Nephron (organoid): ENCODE data around the gene TBCEL.

Experiments used
- H3K27ac Mint-ChIP-seq, 3 experiments: 2 replicates each; pipeline ENCODE4 v1.8.0; 2020; ENCODE audit warnings: mixed read lengths in 3 of 3, mild to moderate bottlenecking in 2 of 3, moderate library complexity in 1 of 3
- H3K27me3 Mint-ChIP-seq: 2 replicates; pipeline ENCODE4 v1.8.0; 2021; ENCODE audit warnings: low read depth, mild to moderate bottlenecking, moderate library complexity, mixed read lengths
- H3K36me3 Mint-ChIP-seq: 2 replicates; pipeline ENCODE4 v1.8.0; 2020; ENCODE audit warnings: low read depth, mixed read lengths
- H3K4me1 Mint-ChIP-seq: 2 replicates; pipeline ENCODE4 v1.8.0; 2020; ENCODE audit warnings: mixed read lengths
- H3K4me3 Mint-ChIP-seq, 3 experiments: 2 replicates each; pipeline ENCODE4 v1.8.0; 2020; ENCODE audit warnings: mild to moderate bottlenecking in 3 of 3, mixed read lengths in 3 of 3, moderate library complexity in 2 of 3
- H3K9me3 Mint-ChIP-seq: 2 replicates; pipeline ENCODE4 v1.8.0; 2020; ENCODE audit warnings: mixed read lengths
- TF ChIP-seq, protein P1 (sequence below), 3 experiments: fragments of 200-600 bp; sonication (generic); IDR thresholded peaks; one replicate each; pipeline ENCODE4 v1.5.0; 2021; ENCODE audit warnings: antibody characterized with exemption in 3 of 3; ENCODE audit not compliant: unreplicated experiment in 3 of 3

Gene TBCEL

DNA sequence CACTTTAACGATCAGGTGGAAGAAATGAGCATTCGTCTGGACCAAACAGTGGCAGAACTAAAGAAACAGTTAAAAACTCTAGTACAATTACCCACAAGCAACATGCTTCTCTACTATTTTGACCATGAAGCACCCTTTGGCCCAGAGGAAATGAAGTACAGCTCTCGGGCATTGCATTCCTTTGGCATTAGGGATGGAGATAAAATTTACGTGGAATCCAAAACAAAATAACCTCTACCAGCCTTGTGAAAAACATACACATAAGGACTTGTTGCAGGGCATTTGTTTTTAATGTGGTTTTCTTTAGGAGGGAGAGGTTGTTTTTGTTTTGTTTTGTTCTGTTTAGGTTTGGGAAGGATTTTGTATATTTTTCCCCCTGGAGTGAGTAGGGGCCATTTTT is 63.0 kb downstream of the TBCEL start:
- Mint-ChIP-seq H3K27ac (no peak overlapping the region), H3K27me3 (no peaks in the 10 kb centered on the region)

DNA sequence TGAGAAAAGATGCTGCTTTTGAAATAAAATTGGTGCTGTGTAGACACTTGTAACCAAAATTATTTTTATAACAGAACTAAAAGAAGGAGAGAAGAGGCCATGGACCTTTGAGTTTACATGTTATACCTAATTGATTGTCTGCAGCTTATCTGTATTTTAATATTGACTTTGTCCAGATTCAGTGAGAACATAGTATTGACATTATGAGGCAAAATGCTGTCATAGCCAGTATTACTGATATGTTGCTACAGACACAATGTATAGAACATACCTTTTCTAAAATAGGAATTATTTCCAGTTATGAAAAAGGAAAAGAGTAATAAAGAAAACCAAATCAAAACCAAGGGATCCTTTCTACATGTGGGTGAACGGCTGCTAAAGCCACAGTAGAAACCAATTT is 65.7 kb downstream of the TBCEL start:
- Mint-ChIP-seq H3K36me3 (peaks cover 33% of the 10 kb centered on the region), H3K27me3 (no peaks in the 10 kb centered on the region), H3K27ac (no peak overlapping the region), H3K4me3 (no peak overlapping the region), H3K9me3 (no peaks in the 10 kb centered on the region), H3K4me1 (no peaks in the 10 kb centered on the region)
- TF ChIP-seq, protein P1, sequence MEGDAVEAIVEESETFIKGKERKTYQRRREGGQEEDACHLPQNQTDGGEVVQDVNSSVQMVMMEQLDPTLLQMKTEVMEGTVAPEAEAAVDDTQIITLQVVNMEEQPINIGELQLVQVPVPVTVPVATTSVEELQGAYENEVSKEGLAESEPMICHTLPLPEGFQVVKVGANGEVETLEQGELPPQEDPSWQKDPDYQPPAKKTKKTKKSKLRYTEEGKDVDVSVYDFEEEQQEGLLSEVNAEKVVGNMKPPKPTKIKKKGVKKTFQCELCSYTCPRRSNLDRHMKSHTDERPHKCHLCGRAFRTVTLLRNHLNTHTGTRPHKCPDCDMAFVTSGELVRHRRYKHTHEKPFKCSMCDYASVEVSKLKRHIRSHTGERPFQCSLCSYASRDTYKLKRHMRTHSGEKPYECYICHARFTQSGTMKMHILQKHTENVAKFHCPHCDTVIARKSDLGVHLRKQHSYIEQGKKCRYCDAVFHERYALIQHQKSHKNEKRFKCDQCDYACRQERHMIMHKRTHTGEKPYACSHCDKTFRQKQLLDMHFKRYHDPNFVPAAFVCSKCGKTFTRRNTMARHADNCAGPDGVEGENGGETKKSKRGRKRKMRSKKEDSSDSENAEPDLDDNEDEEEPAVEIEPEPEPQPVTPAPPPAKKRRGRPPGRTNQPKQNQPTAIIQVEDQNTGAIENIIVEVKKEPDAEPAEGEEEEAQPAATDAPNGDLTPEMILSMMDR (IDR thresholded peaks at IDR 0.05; ENCODE audit: unreplicated experiment in 3 of 3) = no peak

More for the DNA sequence above, 63.0 kb downstream of the TBCEL start:
- H3K4me1 Mint-ChIP-seq = no peaks in the 10 kb centered on the region
- H3K9me3 Mint-ChIP-seq = no peaks in the 10 kb centered on the region
- TF ChIP-seq, protein P1 (IDR thresholded peaks at IDR 0.05; ENCODE audit: unreplicated experiment in 3 of 3) = no peak
- peaks cover 43% of the 10 kb centered on the region for H3K36me3 Mint-ChIP-seq
- no peak overlapping the region for H3K4me3 Mint-ChIP-seq

DNA sequence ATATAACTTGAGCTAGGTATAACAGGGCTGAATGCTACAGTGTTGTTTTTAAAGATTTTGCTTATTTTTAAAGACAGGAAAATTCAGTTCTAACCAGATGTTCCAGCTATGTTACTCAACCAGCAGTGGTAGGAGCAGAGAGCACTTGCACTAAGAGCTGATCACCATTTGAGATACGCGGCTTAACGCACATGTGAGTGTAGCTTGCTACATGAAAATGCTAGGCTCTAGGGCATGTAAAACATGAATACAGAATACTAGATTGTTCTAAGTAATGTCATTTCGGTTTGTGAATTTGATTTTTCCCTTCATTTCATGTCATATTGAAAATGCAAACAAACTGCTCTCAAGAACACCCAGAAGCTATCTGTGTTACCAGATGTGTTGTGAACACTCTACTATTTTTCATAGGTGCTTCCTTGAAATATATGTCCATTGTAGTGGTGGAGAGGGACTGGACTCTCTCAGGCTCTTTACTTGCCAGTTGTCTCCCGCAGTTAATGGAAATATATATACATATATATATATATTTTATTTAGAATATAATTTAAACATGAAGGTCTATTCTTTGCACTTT is 66.3 kb downstream of the TBCEL start:
- no peak overlapping the region for H3K27ac Mint-ChIP-seq

DNA sequence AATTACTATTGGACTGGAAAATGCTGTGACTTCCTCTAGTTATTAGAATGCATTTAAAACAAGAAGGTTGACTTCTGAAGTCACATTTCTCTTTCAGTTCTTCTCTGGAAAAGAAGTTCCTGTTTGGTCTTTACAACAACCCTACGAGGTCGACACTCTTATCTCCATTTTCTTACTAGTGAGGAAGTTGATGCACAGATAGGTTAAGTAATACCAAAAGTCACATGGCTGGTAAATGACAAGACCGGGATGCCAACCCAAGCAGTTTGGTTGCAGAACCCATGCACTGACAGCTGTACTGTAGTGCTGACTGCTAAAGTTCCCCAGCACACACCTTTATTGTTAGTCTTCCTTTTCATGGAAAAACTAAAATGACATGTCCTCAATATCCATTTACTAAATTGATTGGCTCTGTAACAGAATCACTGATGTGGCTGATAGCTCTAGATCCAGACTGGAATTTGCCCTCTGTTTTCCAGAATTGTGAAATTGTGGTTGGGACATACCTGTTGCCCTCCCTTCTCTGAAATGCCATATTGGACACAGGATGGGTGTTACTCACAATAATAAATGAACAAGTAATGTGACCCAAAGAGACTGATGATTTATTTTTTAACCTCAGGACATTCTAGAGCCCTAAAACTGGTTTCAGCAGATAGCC is 67.7 kb downstream of the TBCEL start:
- Mint-ChIP-seq H3K27me3 (no peaks in the 10 kb centered on the region), H3K36me3 (peaks cover 25% of the 10 kb centered on the region), H3K4me1 (no peaks in the 10 kb centered on the region), H3K9me3 (no peaks in the 10 kb centered on the region), H3K27ac (no peak overlapping the region), H3K4me3 (no peak overlapping the region)
- TF ChIP-seq, protein P1 (IDR thresholded peaks at IDR 0.05; ENCODE audit: unreplicated experiment in 3 of 3) = no peak

More for the DNA sequence above, 66.3 kb downstream of the TBCEL start:
- Mint-ChIP-seq H3K36me3 (peaks cover 32% of the 10 kb centered on the region), H3K27me3 (no peaks in the 10 kb centered on the region), H3K4me3 (no peak overlapping the region), H3K9me3 (no peaks in the 10 kb centered on the region), H3K4me1 (no peaks in the 10 kb centered on the region)
- TF ChIP-seq, protein P1 (IDR thresholded peaks at IDR 0.05; ENCODE audit: unreplicated experiment in 3 of 3) = no peak

DNA sequence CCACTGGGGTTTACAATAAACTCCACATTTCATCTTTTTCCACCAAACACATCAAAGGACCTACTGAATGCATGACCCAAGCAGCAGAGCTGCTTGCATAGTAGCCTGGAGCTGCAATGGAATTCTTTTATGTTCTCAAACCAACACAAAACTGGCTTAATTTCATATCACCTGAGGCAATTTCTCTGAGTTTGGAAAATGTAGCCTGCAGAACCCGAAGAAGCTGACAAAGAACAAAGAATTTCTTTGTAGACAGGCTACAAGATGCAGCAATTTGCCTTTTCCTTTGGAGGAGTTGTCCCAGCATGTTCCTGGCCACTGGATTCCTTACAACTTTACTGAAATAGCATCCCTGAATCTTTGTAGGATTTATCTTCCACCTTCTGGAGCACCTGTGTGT is 71.7 kb downstream of the TBCEL start:
- H3K27me3 Mint-ChIP-seq = peaks cover 4% of the 10 kb centered on the region
- H3K36me3 Mint-ChIP-seq = peaks cover 4% of the 10 kb centered on the region
- TF ChIP-seq, protein P1 (IDR thresholded peaks at IDR 0.05; ENCODE audit: unreplicated experiment in 3 of 3) = no peak
- no peak overlapping the region for H3K27ac Mint-ChIP-seq
- H3K9me3 Mint-ChIP-seq = no peaks in the 10 kb centered on the region
- H3K4me1 Mint-ChIP-seq = no peaks in the 10 kb centered on the region
- no peak overlapping the region for H3K4me3 Mint-ChIP-seq

DNA sequence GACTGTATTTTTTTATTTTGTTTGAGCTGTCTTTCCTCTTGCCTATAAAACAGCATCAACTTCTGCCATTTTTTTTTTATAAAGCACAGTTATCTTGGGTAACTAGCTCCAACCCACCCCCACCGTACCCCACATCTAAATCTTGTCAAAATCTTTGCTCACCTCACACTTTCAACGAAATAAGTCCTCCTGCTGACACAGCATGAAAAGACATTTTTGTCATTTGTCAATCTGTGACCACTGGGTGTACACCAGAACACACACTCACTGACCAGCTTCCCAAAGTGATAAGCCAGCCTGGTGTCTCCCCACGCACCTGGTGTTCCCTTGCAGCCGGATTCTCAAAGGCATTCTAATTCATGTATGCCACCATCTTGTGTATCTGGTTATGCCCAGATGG is 75.5 kb downstream of the TBCEL start:
- Mint-ChIP-seq H3K4me3 (no peak overlapping the region), H3K36me3 (no peaks in the 10 kb centered on the region), H3K9me3 (no peaks in the 10 kb centered on the region), H3K27ac (no peak overlapping the region), H3K4me1 (peaks cover 12% of the 10 kb centered on the region), H3K27me3 (peaks cover 4% of the 10 kb centered on the region)
- TF ChIP-seq, protein P1 (IDR thresholded peaks at IDR 0.05; ENCODE audit: unreplicated experiment in 3 of 3) = no peak
